HG03025 (cell line): ENCODE measurements around the gene EXPH5.

Experiments used
- ATAC-seq: cut with Tn5 transposase; IDR thresholded peaks from one replicate; pipeline ENCODE4 v1.9.1; 2021; ENCODE audit warnings: mild to moderate bottlenecking, moderate library complexity; ENCODE audit not compliant: unreplicated experiment, low FRiP score

The EXPH5 gene

GRCh38 chr11:108527382-108527781 lies 66.2 kb downstream of the EXPH5 start:
- no peak for ATAC-seq

DNA sequence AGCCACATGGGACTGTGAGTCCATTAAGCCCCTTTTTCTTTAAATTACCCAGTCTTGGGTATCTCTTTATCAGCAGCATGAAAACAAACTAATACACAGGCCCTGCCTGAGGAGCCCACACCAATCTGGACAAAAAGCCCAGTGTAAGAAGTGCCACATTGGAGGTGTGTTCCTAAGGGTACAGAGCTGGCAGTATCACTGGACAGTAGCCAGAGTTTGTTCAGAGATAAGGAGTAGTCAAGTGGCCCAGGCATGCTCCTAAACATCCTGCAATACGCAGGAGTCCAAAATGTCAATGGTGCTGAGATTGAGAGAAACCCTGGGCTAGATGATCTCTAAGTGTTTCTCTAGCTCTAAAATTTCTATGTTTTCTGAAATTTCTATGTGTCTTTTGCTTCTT lies 68.4 kb downstream of the EXPH5 start:
- no peak for ATAC-seq

DNA sequence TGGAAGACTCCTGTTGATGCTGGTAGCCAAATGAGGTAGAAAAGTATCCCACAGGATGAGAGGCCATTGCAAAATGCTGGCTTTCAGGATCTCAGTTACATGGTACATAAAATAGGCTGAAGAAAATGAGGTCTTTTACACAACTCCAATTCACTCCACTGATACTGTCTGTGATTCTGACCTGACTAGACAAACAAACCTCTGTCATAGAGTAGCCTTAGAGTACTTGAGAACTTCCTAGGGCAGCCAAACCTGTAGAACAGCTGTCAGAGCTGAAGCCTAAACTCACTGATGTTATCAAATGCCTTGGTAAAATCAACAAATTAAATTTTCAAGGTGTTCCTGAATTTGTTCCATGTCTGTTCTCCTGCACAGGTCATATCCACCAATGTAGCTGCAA lies 69.1 kb downstream of the EXPH5 start:
- ATAC-seq = no peak

GRCh38 chr11:108522318-108522717 lies 71.2 kb downstream of the EXPH5 start:
- ATAC-seq = no peak

DNA sequence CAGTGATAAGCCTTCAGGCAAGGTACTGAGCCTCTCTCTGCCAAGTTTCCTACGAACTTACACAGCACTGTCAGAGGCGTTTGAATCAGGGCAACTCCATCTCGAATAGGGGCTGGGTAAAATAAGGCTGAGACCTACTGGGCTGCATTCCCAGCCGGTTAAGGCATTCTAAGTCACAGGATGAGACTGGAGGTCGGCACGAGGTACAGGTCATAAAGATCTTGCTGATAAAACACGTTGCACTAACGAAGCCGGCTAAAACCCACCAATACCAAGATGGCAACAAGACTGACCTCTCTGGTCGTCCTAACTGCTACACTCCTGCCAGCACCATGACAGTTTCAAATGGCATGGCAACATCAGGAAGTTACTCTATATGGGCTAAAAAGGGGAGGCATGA lies 75.0 kb downstream of the EXPH5 start:
- ATAC-seq = no peak

- ATAC-seq = no peak
Measured at GRCh38 chr11:108516125-108516524, 77.4 kb downstream of the EXPH5 start.

DNA sequence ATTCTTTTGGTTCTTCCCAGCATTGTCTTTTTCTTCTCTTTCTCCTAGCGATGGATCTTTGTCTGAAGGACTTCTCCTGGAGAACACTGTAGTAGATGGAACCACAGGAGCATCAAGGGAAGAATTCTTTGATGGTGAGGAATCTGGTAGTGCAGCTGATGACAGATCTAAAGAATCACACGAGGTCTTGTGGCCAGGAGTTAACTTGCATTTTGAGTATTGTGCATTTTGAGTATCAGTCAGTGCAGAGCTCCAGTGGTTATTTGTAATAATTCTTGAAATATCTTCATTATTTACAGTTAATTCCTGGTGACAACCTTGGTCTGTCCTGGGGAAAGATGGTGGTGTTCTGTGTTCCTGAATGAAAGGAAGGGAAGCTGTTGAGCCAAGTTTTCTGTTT lies 80.9 kb downstream of the EXPH5 start:
- ATAC-seq = no peak

- ATAC-seq = no peak
Measured at GRCh38 chr11:108511851-108512474, 81.6 kb downstream of the EXPH5 start.

GRCh38 chr11:108508653-108509593 lies 84.6 kb downstream of the EXPH5 start:
- no peak for ATAC-seq

- no peak for ATAC-seq
Measured at GRCh38 chr11:108501396-108501795, 92.2 kb downstream of the EXPH5 start.

DNA sequence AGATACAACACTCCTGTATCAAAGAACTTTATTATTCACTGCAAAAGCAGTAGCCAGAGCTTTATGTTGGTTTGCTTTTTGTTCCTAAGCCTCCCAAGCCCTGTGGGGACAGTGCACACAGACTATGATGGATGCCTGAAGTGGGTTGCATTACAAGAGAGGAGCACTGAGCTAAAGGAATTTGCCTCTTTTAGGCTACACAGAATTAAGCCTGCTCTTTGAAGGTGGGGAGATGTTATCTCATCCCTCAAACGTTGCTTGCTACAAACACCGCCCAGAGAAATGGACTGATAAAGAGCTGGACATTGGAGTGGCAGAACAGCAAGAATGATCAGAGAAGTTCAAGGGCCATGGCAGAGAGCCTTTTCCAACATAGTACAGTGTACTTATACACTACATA lies 92.8 kb downstream of the EXPH5 start:
- ATAC-seq = no peak

- no peak for ATAC-seq
Measured at GRCh38 chr11:108500169-108500568, 93.4 kb downstream of the EXPH5 start.

- ATAC-seq = no peak
Measured at GRCh38 chr11:108498816-108499408, 94.7 kb downstream of the EXPH5 start.

- peak; percentile 49 for ATAC-seq
Measured at GRCh38 chr11:108498046-108498815, 95.3 kb downstream of the EXPH5 start, which contains the start of gene POGLUT3. TSS of gene POGLUT3 (minus strand) at chr11:108498384. CDS start at chr11:108498366, 18 bp downstream.

GRCh38 chr11:108497317-108498045 lies 96.1 kb downstream of the EXPH5 start:
- peak; percentile 58 for ATAC-seq

GRCh38 chr11:108496643-108497256 lies 96.8 kb downstream of the EXPH5 start:
- no peak for ATAC-seq

GRCh38 chr11:108495326-108495725 lies 98.2 kb downstream of the EXPH5 start:
- no peak for ATAC-seq

GRCh38 chr11:108494182-108494581 lies 99.4 kb downstream of the EXPH5 start:
- ATAC-seq = no peak

DNA sequence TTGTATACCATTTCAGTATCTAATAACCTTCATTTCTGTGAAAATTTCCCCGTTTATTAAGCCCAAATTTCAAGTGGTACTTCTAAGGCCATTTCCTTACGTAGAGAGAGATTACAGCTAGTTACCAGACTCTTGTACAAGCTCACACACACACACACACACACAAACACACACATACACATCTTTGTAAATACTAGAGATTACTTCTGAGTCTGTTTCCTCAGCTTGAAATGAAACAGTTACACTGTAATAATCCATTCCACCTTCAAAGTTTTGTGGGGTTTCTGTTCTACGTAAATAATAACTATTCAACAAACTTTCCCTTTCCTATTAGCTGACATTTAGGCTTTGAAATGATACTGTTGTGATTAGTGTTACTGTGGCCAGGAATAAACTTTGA lies 101.6 kb downstream of the EXPH5 start:
- ATAC-seq = no peak

GRCh38 chr11:108486828-108487227 lies 106.7 kb downstream of the EXPH5 start:
- ATAC-seq = no peak
